H1 (cell line): ENCODE results near the gene FNIP2. TPM values are rescaled to one million over a fixed set of nuclear protein-coding genes. Genes with fewer than 3 reads are reported as not detected.

Experiments
- CTCF ChIA-PET: fragments of 300-600 bp; sonication (Branson Sonifier 250); formaldehyde crosslinking; loops from one replicate; lab custom pipeline; 2021; ENCODE audit not compliant: partially characterized antibody; lab: Charles Lee
- POLR2A ChIA-PET: fragments of 300-600 bp; sonication (Branson Sonifier 250); formaldehyde crosslinking; loops from one replicate; lab custom pipeline; 2021; ENCODE audit warnings: inconsistent platforms; ENCODE audit not compliant: partially characterized antibody; lab: Charles Lee
- DNase-seq, 2 experiments: peaks; one replicate each; pipeline versions ENCODE4 v3.0.0 to v3.0.0-alpha.2; 2010 to 2022; ENCODE audit warnings: low spot score in 2 of 2, low read depth in 1 of 2, mixed read lengths in 1 of 2
- FAIRE-seq: peaks from 2 replicates; lab custom pipeline; 2011; peaks lifted over from hg19 to GRCh38; lab: Jason Lieb, UNC
- H2AFZ ChIP-seq: 2 replicates; pipeline ENCODE4 v1.8.1; 2012; ENCODE audit warnings: low read length, inconsistent platforms
- H2AK5ac ChIP-seq: 2 replicates; pipeline ENCODE4 v1.6.1; 2013; ENCODE audit warnings: low read depth, low read length
- H2BK120ac ChIP-seq: replicated peaks from 2 replicates; pipeline ENCODE3; 2013; ENCODE audit warnings: low read depth, low read length, inconsistent platforms
- H2BK12ac ChIP-seq: 2 replicates; pipeline ENCODE4 v1.6.1; 2013; ENCODE audit warnings: low read depth, low read length
- H2BK15ac ChIP-seq: 2 replicates; pipeline ENCODE4 v1.6.1; 2013; ENCODE audit warnings: low read length
- H2BK20ac ChIP-seq: 2 replicates; pipeline ENCODE4 v1.6.1; 2013; ENCODE audit warnings: low read length
- H2BK5ac ChIP-seq: 2 replicates; pipeline ENCODE4 v1.6.1; 2013; ENCODE audit warnings: low read depth, low read length
- H3K14ac ChIP-seq: 2 replicates; pipeline ENCODE4 v1.6.1; 2013; ENCODE audit warnings: inconsistent platforms; ENCODE audit not compliant: insufficient read length
- H3K18ac ChIP-seq: 2 replicates; pipeline ENCODE4 v1.6.1; 2013; ENCODE audit warnings: low read length; ENCODE audit errors: extremely low read depth
- H3K23ac ChIP-seq: 2 replicates; pipeline ENCODE4 v1.6.1; 2013; ENCODE audit warnings: inconsistent platforms; ENCODE audit not compliant: insufficient read length
- H3K23me2 ChIP-seq: 2 replicates; pipeline ENCODE4 v1.6.1; 2013; ENCODE audit warnings: low read depth, low read length
- H3K27ac ChIP-seq: 2 replicates; pipeline ENCODE4 v1.6.1; 2011; ENCODE audit warnings: low read depth, low read length, inconsistent platforms
- H3K27me3 ChIP-seq, 4 experiments: replicated peaks in 1 of 4; 1 replicate in 1 of 4; 2 replicates in 3 of 4; pipeline versions ENCODE4 v1.6.1 to v1.8.1; 2011 to 2013; ENCODE audit warnings: low read length in 3 of 4, mild to moderate bottlenecking in 3 of 4, inconsistent platforms in 2 of 4, mixed read lengths in 2 of 4, moderate library complexity in 1 of 4; ENCODE audit not compliant: control insufficient read depth in 3 of 4, insufficient read depth in 3 of 4; ENCODE audit errors: extremely low read depth in 1 of 4
- H3K36me3 ChIP-seq, 4 experiments: 2 replicates each; pipeline versions ENCODE4 v1.6.1 to v1.8.1; 2011 to 2013; ENCODE audit warnings: mild to moderate bottlenecking in 4 of 4, low read length in 3 of 4, moderate library complexity in 2 of 4, control low read depth in 1 of 4, inconsistent platforms in 1 of 4; ENCODE audit not compliant: insufficient read depth in 4 of 4, control insufficient read depth in 2 of 4
- H3K4ac ChIP-seq: replicated peaks from 2 replicates; pipeline ENCODE3; 2013; ENCODE audit warnings: low read length, low read depth, mixed read lengths, inconsistent platforms; ENCODE audit not compliant: insufficient read length
- H3K4me1 ChIP-seq, 4 experiments: replicated peaks in 1 of 4; 1 replicate in 1 of 4; 2 replicates in 3 of 4; pipeline versions ENCODE4 v1.6.1 to v1.8.1; 2011 to 2013; ENCODE audit warnings: low read length in 3 of 4, inconsistent platforms in 2 of 4, mixed read lengths in 1 of 4; ENCODE audit not compliant: insufficient read depth in 4 of 4, control insufficient read depth in 3 of 4
- H3K4me2 ChIP-seq, 2 experiments: 2 replicates each; pipeline versions ENCODE4 v1.6.1 to v1.8.1; 2011 to 2013; ENCODE audit warnings: low read depth in 2 of 2, low read length in 2 of 2, control low read depth in 1 of 2, inconsistent platforms in 1 of 2, mild to moderate bottlenecking in 1 of 2; ENCODE audit not compliant: insufficient read depth in 1 of 2
- H3K4me3 ChIP-seq, 4 experiments: fragments of 200-600, 300-600 bp in 1 of 4; sonication (generic), shearing (Covaris generic), sonication (Bioruptor Twin) in 1 of 4; 2 replicates each; pipeline versions ENCODE4 v1.5.1 to v1.8.1; 2011 to 2016; ENCODE audit warnings: low read length in 4 of 4, low read depth in 3 of 4, control low read depth in 2 of 4, inconsistent platforms in 2 of 4, mild to moderate bottlenecking in 2 of 4, mixed read lengths in 1 of 4, moderate library complexity in 1 of 4; ENCODE audit not compliant: insufficient read depth in 2 of 4; ENCODE audit errors: extremely low read depth in 1 of 4
- H3K56ac ChIP-seq: replicated peaks from 2 replicates; pipeline ENCODE3; 2013; ENCODE audit warnings: low read depth, mild to moderate bottlenecking, mixed read lengths, low read length, inconsistent platforms; ENCODE audit not compliant: insufficient read length
- H3K79me1 ChIP-seq: 2 replicates; pipeline ENCODE4 v1.6.1; 2013; ENCODE audit warnings: low read depth, low read length, control low read depth
- H3K79me2 ChIP-seq, 2 experiments: 2 replicates each; pipeline versions ENCODE4 v1.6.1 to v1.8.1; 2012 to 2013; ENCODE audit warnings: low read length in 2 of 2, mild to moderate bottlenecking in 2 of 2, inconsistent platforms in 1 of 2; ENCODE audit not compliant: insufficient read depth in 2 of 2, control insufficient read depth in 1 of 2
- H3K9ac ChIP-seq, 4 experiments: replicated peaks in 1 of 4; 1 replicate in 1 of 4; 2 replicates in 3 of 4; pipeline versions ENCODE4 v1.6.1 to v1.8.1; 2011 to 2013; ENCODE audit warnings: low read depth in 3 of 4, low read length in 3 of 4, control low read depth in 2 of 4, mild to moderate bottlenecking in 2 of 4, moderate library complexity in 2 of 4, inconsistent platforms in 1 of 4; ENCODE audit errors: extremely low read depth in 1 of 4
- H3K9me3 ChIP-seq, 2 experiments: 2 replicates each; pipeline versions ENCODE4 v1.6.1 to v1.8.1; 2012 to 2013; ENCODE audit warnings: mild to moderate bottlenecking in 2 of 2, moderate library complexity in 2 of 2, control low read depth in 1 of 2, inconsistent platforms in 1 of 2, low read depth in 1 of 2, low read length in 1 of 2, mixed read lengths in 1 of 2; ENCODE audit not compliant: insufficient read depth in 2 of 2
- H4K20me1 ChIP-seq, 2 experiments: replicated peaks in 1 of 2; 2 replicates each; pipeline versions ENCODE3 to v1.8.1; 2011 to 2013; ENCODE audit warnings: inconsistent platforms in 2 of 2, low read length in 2 of 2, mild to moderate bottlenecking in 1 of 2; ENCODE audit not compliant: insufficient read depth in 2 of 2, control insufficient read depth in 1 of 2
- H4K5ac ChIP-seq: 2 replicates; pipeline ENCODE4 v1.6.1; 2013; ENCODE audit warnings: low read length, low read depth, mixed read lengths, inconsistent platforms; ENCODE audit not compliant: insufficient read length
- H4K8ac ChIP-seq: 2 replicates; pipeline ENCODE4 v1.8.0; 2013; ENCODE audit warnings: mild to moderate bottlenecking, moderate library complexity, low read length, inconsistent platforms; ENCODE audit not compliant: insufficient read depth; ENCODE audit errors: extremely low read depth
- H4K91ac ChIP-seq: replicated peaks from 2 replicates; pipeline ENCODE3; 2013; ENCODE audit warnings: low read length, mixed read lengths, inconsistent platforms; ENCODE audit not compliant: insufficient read length
- BCL11A ChIP-seq, 2 experiments: IDR thresholded peaks; one replicate each; pipeline ENCODE4 v1.6.1; 2011; ENCODE audit warnings: low read depth in 2 of 2, low read length in 2 of 2, mild to moderate bottlenecking in 2 of 2
- CBX5 ChIP-seq: fragments of 300-800, 300-1000 bp; sonication (generic); IDR thresholded peaks from 2 replicates; pipeline ENCODE4 v1.7.1; 2016; ENCODE audit warnings: antibody characterized with exemption, low read length, low read depth
- CHD2 ChIP-seq: IDR thresholded peaks from 2 replicates; pipeline ENCODE4 v1.6.1; 2012; ENCODE audit warnings: low read length, improper control_type of control experiment
- EZH2 ChIP-seq: fragments of 200-600 bp; sonication (generic); IDR thresholded peaks from 2 replicates; pipeline ENCODE4 v1.7.1; 2012; ENCODE audit warnings: low read depth, mild to moderate bottlenecking, moderate library complexity, low read length, inconsistent platforms; ENCODE audit not compliant: severe bottlenecking
- GABPA ChIP-seq: IDR thresholded peaks from 2 replicates; pipeline ENCODE4 v1.6.1; 2011; ENCODE audit warnings: mild to moderate bottlenecking, low read length, moderate library complexity, borderline replicate concordance; ENCODE audit not compliant: insufficient read depth
- KDM5A ChIP-seq: fragments of 200-600 bp; IDR thresholded peaks from 2 replicates; pipeline ENCODE4 v1.7.1; 2012; ENCODE audit warnings: mild to moderate bottlenecking, low read length, inconsistent platforms, mixed read lengths
- NANOG ChIP-seq: IDR thresholded peaks from 2 replicates; pipeline ENCODE4 v1.6.1; 2011; ENCODE audit warnings: low read length, low read depth, mild to moderate bottlenecking, inconsistent platforms; ENCODE audit not compliant: insufficient read depth, poor library complexity, severe bottlenecking
- NRF1 ChIP-seq: IDR thresholded peaks from 2 replicates; pipeline ENCODE4 v1.6.1; 2011; ENCODE audit warnings: mild to moderate bottlenecking, low read depth, low read length, improper control_type of control experiment
- RNF2 ChIP-seq: fragments of 200-900, 300-1000 bp; sonication (generic); IDR thresholded peaks from 2 replicates; pipeline ENCODE4 v1.7.1; 2016; ENCODE audit warnings: borderline replicate concordance, low read depth, mild to moderate bottlenecking, antibody characterized with exemption, low read length; ENCODE audit not compliant: poor library complexity, severe bottlenecking; ENCODE audit errors: missing control alignments
- RXRA ChIP-seq: IDR thresholded peaks from 2 replicates; pipeline ENCODE4 v1.6.1; 2011; ENCODE audit warnings: low read depth, mild to moderate bottlenecking, low read length, moderate library complexity; ENCODE audit not compliant: insufficient read depth
- SIN3A ChIP-seq, 2 experiments: IDR thresholded peaks in 1 of 2; conservative IDR thresholded peaks in 1 of 2; 2 replicates each; pipeline ENCODE4 v1.6.1; 2011 to 2012; ENCODE audit warnings: low read length in 2 of 2, improper control_type of control experiment in 1 of 2, low read depth in 1 of 2, mild to moderate bottlenecking in 1 of 2
- TAF7 ChIP-seq: optimal IDR thresholded peaks from 2 replicates; pipeline ENCODE3; 2011; ENCODE audit warnings: low read depth, mild to moderate bottlenecking, inconsistent platforms, low read length, moderate library complexity, borderline replicate concordance
- YY1 ChIP-seq: IDR thresholded peaks from 2 replicates; pipeline ENCODE4 v1.6.1; 2011; ENCODE audit warnings: low read depth, mild to moderate bottlenecking, low read length
- WGBS, 2 experiments: shearing (Covaris generic) in 1 of 2; methylation state at CpG; one replicate each; pipeline versions ENCODE4 v1.1.6 to v1.1.7; 2013 to 2015; ENCODE audit warnings: low lambda C conversion rate in 2 of 2, mixed read lengths in 2 of 2, inconsistent platforms in 1 of 2, low coverage in 1 of 2, missing lambda C conversion rate in 1 of 2; ENCODE audit not compliant: insufficient replicate concordance in 2 of 2, insufficient coverage in 1 of 2, insufficient read length in 1 of 2; ENCODE audit errors: extremely low coverage in 1 of 2, missing lambda C conversion rate in 1 of 2; 5-methylcytosine and 5-hydroxymethylcytosine counted together
- polyA plus RNA-seq, 7 experiments: library from polyadenylated mRNA; depleted of rRNA in 3 of 7; stranded (reverse) in 5 of 7; unstranded in 2 of 7; fragments of >200 nt in 5 of 7; fragments of 200-250 nt in 2 of 7; gene quantifications; 1 replicate in 5 of 7; 2 replicates in 1 of 7; 4 replicates in 1 of 7; pipeline versions ENCODE4 v1.2.1 to v1.2.3, GENCODE V29; 2011 to 2013; ENCODE audit warnings: missing spikeins in 2 of 7, mixed read lengths in 2 of 7
- total RNA-seq: library from RNA; stranded (reverse); fragmentation: NEBNext Ultra II Directional; extraction: Animal tissue kit (Norgen Biotek cat#: 25700); gene quantifications from 2 replicates; pipeline ENCODE4 v1.2.1, GENCODE V29; 2021

The FNIP2 gene
- total and polyA plus RNA-seq, 2 of the 8 experiments (the other 6 are each of a cell fraction or from before 2014, with no cell fraction given) = 4.0 to 13.0 TPM

DNA sequence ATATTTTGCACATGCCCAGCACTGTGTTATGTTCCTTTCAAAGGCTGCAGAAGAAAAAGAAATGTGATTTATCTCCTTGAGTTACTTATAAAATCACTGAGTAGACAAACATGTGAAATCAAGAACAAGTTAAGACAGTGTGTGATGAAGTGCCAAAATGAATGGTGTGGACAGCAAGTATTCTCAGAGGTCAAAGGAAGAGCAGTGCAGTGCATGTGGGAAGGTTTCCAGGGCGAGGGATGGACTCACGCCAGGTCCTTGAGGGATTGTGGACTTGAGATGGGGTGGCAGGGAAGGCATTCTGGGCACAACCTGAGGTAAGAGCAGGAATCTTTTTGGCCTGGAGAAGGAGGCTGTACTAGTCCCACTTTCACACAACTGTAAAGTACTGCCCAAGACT is 115.5 kb downstream of the FNIP2 start:
- Histone ChIP-seq H3K23me2 (no peaks in the 10 kb centered on the region), H2BK15ac (no peak overlapping the region), H3K9ac (no peak overlapping the region), H3K79me1 (no peaks in the 10 kb centered on the region), H3K4me3 (no peak overlapping the region), H4K5ac (no peak overlapping the region), H2BK120ac (no peak overlapping the region), H4K8ac (no peak overlapping the region), H3K18ac (no peak overlapping the region), H2AFZ (no peak overlapping the region), H3K27me3 (no peaks in the 10 kb centered on the region), H2BK5ac (no peak overlapping the region), H3K23ac (no peak overlapping the region), H4K91ac (no peak overlapping the region), H4K20me1 (no peaks in the 10 kb centered on the region), H3K56ac (no peak overlapping the region), H3K9me3 (peaks cover 3 to 10% of the 10 kb centered on the region in 2 experiments; a peak in 1 of 4 replicates), H3K14ac (no peak overlapping the region), H3K4me1 (no peaks in the 10 kb centered on the region), H2BK12ac (no peak overlapping the region), H3K27ac (no peak overlapping the region), H3K79me2 (no peaks in the 10 kb centered on the region), H2BK20ac (no peak overlapping the region), H3K36me3 (peaks cover 0 to 12% (median 0%) of the 10 kb centered on the region in 4 experiments; a peak in 2 of 8 replicates), H3K4ac (no peak overlapping the region), H3K4me2 (no peak overlapping the region), H2AK5ac (no peak overlapping the region)
- CTCF ChIA-PET = interaction anchor here (0.7 kb wide), 1 partner anchor 59 kb away, joined by 3 read pairs; no protein-coding TSS in a partner anchor
- DNase-seq (no peak), FAIRE-seq (no peak)
- POLR2A ChIA-PET = no interaction called here
- WGBS, 2 experiments = 92% methylated on average over 2 of the region's 2 CpGs; no CpG with 5 or more reads in 1 of the 2 experiments
- TF ChIP-seq GABPA (no peak), NANOG (no peak), NRF1 (no peak), RXRA (no peak), SIN3A (conservative IDR thresholded peaks at IDR 0.05 in 1 of 2, IDR thresholded peaks at IDR 0.05 in 1 of 2; ENCODE audit: low read depth in 1 of 2, low read length in 2 of 2) (no peak), EZH2 (no peak), CBX5 (no peak), KDM5A (no peak), TAF7 (no peak), YY1 (no peak), RNF2 (no peak), BCL11A (IDR thresholded peaks at IDR 0.05; ENCODE audit: low read depth in 2 of 2, low read length in 2 of 2) (no peak), CHD2 (no peak)
